Sigmoid colon (tissue), 4 donors: ENCODE data around the gene DMRT2.

ENCODE experiments used
- POLR2AphosphoS5 ChIP-seq, 4 donors: sonication (generic); formaldehyde crosslinking; IDR thresholded peaks; one replicate each; pipeline ENCODE4 v1.6.1; 2017; ENCODE audit warnings: antibody characterized with exemption in 4 of 4
- TF ChIP-seq, protein P1 (sequence below), 4 experiments: fragments of 450-650 bp in 3 of 4; fragments of 200-600 bp in 1 of 4; IDR thresholded peaks; one replicate each; pipeline ENCODE4 v1.5.1; 2016 to 2019; ENCODE audit warnings: antibody characterized with exemption in 4 of 4, mild to moderate bottlenecking in 3 of 4, moderate library complexity in 2 of 4

DNA sequence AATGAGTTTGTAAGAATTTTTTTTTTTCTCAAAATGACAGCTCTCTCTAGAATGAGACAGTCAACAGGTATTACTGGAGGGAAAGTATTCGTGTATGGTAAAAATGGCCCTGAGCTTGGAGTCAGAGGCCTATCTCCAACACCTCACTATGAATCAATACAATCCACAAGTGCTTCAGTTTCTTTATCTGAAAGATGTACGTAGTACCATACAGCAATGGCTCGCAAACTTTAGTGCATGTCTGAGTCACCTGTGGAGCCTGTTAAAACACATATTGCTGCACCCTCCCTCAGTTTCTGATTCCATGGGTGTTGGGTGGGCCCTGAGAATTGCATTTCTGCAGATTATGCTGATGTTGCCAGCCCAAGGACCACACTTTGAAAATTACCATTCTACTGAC is 44.6 kb downstream of the DMRT2 start:
- TF ChIP-seq POLR2AphosphoS5 (IDR thresholded peaks at IDR 0.05) = no peak
- TF ChIP-seq, protein P1, sequence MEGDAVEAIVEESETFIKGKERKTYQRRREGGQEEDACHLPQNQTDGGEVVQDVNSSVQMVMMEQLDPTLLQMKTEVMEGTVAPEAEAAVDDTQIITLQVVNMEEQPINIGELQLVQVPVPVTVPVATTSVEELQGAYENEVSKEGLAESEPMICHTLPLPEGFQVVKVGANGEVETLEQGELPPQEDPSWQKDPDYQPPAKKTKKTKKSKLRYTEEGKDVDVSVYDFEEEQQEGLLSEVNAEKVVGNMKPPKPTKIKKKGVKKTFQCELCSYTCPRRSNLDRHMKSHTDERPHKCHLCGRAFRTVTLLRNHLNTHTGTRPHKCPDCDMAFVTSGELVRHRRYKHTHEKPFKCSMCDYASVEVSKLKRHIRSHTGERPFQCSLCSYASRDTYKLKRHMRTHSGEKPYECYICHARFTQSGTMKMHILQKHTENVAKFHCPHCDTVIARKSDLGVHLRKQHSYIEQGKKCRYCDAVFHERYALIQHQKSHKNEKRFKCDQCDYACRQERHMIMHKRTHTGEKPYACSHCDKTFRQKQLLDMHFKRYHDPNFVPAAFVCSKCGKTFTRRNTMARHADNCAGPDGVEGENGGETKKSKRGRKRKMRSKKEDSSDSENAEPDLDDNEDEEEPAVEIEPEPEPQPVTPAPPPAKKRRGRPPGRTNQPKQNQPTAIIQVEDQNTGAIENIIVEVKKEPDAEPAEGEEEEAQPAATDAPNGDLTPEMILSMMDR (IDR thresholded peaks at IDR 0.05) = no peak
